Measurements from ENCODE around the gene OR4D2. TPM values are rescaled to one million over a fixed set of nuclear protein-coding genes. Genes with fewer than 3 reads are reported as not detected.

OR4D2 gene
- polyA plus RNA-seq, 1 donor from 2014 or later = not detected

DNA sequence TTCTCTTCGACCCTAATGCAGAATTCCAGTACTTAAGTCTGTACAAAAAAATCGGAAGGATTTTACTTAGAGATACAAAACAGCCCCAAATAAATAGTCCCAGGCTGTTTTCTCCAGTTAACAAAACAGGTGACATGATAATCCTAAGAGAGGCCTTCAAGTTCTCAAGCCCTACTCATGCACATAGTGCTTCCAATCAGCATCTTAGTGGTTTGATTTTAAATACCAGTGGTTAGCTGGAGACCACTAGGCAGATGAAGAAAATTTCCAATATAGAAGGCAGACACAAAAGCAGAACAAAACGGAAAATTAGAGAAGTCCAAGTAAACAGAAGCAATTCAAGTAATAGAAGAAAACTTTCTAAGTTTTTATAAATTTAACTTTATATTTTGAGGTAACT, 5.2 kb upstream of the OR4D2 start:
- Histone ChIP-seq H3K36me3 (ENCODE audit: insufficient read depth, low read length) (no peaks in the 10 kb centered on the region), H3K27me3 (ENCODE audit: insufficient read depth, low read depth, low read length) (peaks cover 25% of the 10 kb centered on the region), H3K4me2 (ENCODE audit: low read length) (no peak overlapping the region), H3K27ac (ENCODE audit: low read length) (no peak overlapping the region), H3K9me2 (ENCODE audit: insufficient read depth, low read length) (no peaks in the 10 kb centered on the region), H3F3A (ENCODE audit: insufficient read depth, low read length, poor library complexity, severe bottlenecking) (no peaks in the 10 kb centered on the region), H3K9ac (ENCODE audit: low read length) (no peak overlapping the region), H2AFZ (ENCODE audit: low read depth, low read length) (no peak overlapping the region), H4K20me1 (ENCODE audit: insufficient read depth) (no peaks in the 10 kb centered on the region), H3K79me2 (replicated peaks; ENCODE audit: insufficient read depth, low read length) (no peaks in the 10 kb centered on the region), H3K4me3 (ENCODE audit: low read length) (no peak overlapping the region), H3K9me3 (ENCODE audit: low read length) (no peaks in the 10 kb centered on the region)
- TF ChIP-seq EP300 (conservative IDR thresholded peaks at IDR 0.05; ENCODE audit: poor library complexity, severe bottlenecking) = no peak
- TF ChIP-seq, protein P1, sequence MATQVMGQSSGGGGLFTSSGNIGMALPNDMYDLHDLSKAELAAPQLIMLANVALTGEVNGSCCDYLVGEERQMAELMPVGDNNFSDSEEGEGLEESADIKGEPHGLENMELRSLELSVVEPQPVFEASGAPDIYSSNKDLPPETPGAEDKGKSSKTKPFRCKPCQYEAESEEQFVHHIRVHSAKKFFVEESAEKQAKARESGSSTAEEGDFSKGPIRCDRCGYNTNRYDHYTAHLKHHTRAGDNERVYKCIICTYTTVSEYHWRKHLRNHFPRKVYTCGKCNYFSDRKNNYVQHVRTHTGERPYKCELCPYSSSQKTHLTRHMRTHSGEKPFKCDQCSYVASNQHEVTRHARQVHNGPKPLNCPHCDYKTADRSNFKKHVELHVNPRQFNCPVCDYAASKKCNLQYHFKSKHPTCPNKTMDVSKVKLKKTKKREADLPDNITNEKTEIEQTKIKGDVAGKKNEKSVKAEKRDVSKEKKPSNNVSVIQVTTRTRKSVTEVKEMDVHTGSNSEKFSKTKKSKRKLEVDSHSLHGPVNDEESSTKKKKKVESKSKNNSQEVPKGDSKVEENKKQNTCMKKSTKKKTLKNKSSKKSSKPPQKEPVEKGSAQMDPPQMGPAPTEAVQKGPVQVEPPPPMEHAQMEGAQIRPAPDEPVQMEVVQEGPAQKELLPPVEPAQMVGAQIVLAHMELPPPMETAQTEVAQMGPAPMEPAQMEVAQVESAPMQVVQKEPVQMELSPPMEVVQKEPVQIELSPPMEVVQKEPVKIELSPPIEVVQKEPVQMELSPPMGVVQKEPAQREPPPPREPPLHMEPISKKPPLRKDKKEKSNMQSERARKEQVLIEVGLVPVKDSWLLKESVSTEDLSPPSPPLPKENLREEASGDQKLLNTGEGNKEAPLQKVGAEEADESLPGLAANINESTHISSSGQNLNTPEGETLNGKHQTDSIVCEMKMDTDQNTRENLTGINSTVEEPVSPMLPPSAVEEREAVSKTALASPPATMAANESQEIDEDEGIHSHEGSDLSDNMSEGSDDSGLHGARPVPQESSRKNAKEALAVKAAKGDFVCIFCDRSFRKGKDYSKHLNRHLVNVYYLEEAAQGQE (IDR thresholded peaks at IDR 0.05; ENCODE audit: borderline replicate concordance) = no peak
- TF ChIP-seq, protein P2, sequence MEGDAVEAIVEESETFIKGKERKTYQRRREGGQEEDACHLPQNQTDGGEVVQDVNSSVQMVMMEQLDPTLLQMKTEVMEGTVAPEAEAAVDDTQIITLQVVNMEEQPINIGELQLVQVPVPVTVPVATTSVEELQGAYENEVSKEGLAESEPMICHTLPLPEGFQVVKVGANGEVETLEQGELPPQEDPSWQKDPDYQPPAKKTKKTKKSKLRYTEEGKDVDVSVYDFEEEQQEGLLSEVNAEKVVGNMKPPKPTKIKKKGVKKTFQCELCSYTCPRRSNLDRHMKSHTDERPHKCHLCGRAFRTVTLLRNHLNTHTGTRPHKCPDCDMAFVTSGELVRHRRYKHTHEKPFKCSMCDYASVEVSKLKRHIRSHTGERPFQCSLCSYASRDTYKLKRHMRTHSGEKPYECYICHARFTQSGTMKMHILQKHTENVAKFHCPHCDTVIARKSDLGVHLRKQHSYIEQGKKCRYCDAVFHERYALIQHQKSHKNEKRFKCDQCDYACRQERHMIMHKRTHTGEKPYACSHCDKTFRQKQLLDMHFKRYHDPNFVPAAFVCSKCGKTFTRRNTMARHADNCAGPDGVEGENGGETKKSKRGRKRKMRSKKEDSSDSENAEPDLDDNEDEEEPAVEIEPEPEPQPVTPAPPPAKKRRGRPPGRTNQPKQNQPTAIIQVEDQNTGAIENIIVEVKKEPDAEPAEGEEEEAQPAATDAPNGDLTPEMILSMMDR (IDR thresholded peaks at IDR 0.05; ENCODE audit: poor library complexity, severe bottlenecking) = no peak
- TF ChIP-seq RAD21 (conservative IDR thresholded peaks at IDR 0.05) = no peak
- no peak for TF ChIP-seq TAF1 (IDR thresholded peaks at IDR 0.05; ENCODE audit: low read depth)
- TF ChIP-seq POLR2AphosphoS5 (IDR thresholded peaks at IDR 0.05) = no peak
- no peak for TF ChIP-seq MXI1 (conservative IDR thresholded peaks at IDR 0.05; ENCODE audit: poor library complexity, severe bottlenecking)
- TF ChIP-seq EZH2 (IDR thresholded peaks at IDR 0.05; ENCODE audit: borderline replicate concordance, insufficient read depth, low read length, poor library complexity, severe bottlenecking) = no peak
- no peak for TF ChIP-seq SMC3 (conservative IDR thresholded peaks at IDR 0.05; ENCODE audit: poor library complexity)

DNA sequence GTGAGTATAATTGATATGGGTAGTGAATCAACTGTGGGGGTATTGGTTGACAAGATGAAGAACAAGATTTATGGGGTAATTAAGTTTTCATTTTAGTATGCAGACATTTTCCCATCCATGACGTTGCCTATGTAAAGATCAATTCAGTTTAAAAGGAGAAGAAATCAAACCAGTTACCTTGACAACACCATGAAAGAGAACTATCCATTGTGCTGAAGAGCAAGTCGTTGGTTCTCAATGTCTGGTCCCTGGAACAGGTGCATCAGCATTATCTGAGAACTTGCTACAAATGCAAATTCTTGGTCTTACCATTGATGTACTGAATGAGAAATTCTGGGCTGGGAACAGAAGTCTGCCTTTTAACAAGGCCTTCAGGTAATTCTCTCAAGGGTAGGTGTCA, 801 bp upstream of the OR4D2 start:
- Histone ChIP-seq H3K9ac (ENCODE audit: low read length) (no peak overlapping the region), H3K4me3 (ENCODE audit: low read length) (no peak overlapping the region), H3F3A (ENCODE audit: insufficient read depth, low read length, poor library complexity, severe bottlenecking) (no peaks in the 10 kb centered on the region), H3K36me3 (ENCODE audit: insufficient read depth, low read length) (no peaks in the 10 kb centered on the region), H3K27me3 (ENCODE audit: insufficient read depth, low read depth, low read length) (peaks cover 22% of the 10 kb centered on the region), H3K9me3 (ENCODE audit: low read length) (no peaks in the 10 kb centered on the region), H3K27ac (ENCODE audit: low read length) (no peak overlapping the region), H2AFZ (ENCODE audit: low read depth, low read length) (no peak overlapping the region), H3K9me2 (ENCODE audit: insufficient read depth, low read length) (no peaks in the 10 kb centered on the region), H3K4me2 (ENCODE audit: low read length) (no peak overlapping the region), H3K79me2 (replicated peaks; ENCODE audit: insufficient read depth, low read length) (no peaks in the 10 kb centered on the region), H4K20me1 (ENCODE audit: insufficient read depth) (no peaks in the 10 kb centered on the region)
- TF ChIP-seq POLR2AphosphoS5 (IDR thresholded peaks at IDR 0.05) (no peak), EP300 (conservative IDR thresholded peaks at IDR 0.05; ENCODE audit: poor library complexity, severe bottlenecking) (no peak), EZH2 (IDR thresholded peaks at IDR 0.05; ENCODE audit: borderline replicate concordance, insufficient read depth, low read length, poor library complexity, severe bottlenecking) (no peak), RAD21 (conservative IDR thresholded peaks at IDR 0.05) (no peak), MXI1 (conservative IDR thresholded peaks at IDR 0.05; ENCODE audit: poor library complexity, severe bottlenecking) (no peak), TAF1 (IDR thresholded peaks at IDR 0.05; ENCODE audit: low read depth) (no peak), SMC3 (conservative IDR thresholded peaks at IDR 0.05; ENCODE audit: poor library complexity) (no peak)
- TF ChIP-seq, protein P2 (IDR thresholded peaks at IDR 0.05; ENCODE audit: poor library complexity, severe bottlenecking) = no peak
- TF ChIP-seq, protein P1 (IDR thresholded peaks at IDR 0.05; ENCODE audit: borderline replicate concordance) = no peak

Data from neural cell (in vitro differentiated cells).